GM12891 (cell line): ENCODE measurements around the gene VCX. TPM values are rescaled to one million over a fixed set of nuclear protein-coding genes. Genes with fewer than 3 reads are reported as not detected.
"Not testable (repeated sequence)": the region's sequence is repeated elsewhere in the genome, so short reads cannot be mapped to it uniquely, and the experiment has no call there.

ENCODE experiments used
- DNase-seq: peaks from one replicate; pipeline ENCODE4 v3.0.0; 2011; ENCODE audit warnings: low spot score; ENCODE audit not compliant: insufficient read length
- FAIRE-seq: peaks from 2 replicates; lab custom pipeline; 2011; peaks lifted over from hg19 to GRCh38; lab: Jason Lieb, UNC
- PAX5 ChIP-seq: IDR thresholded peaks from 2 replicates; pipeline ENCODE4 v1.6.1; 2011; ENCODE audit warnings: low read length, moderate library complexity, mild to moderate bottlenecking; ENCODE audit not compliant: insufficient read depth, severe bottlenecking
- POLR2A ChIP-seq: IDR thresholded peaks from 2 replicates; pipeline ENCODE4 v1.6.1; 2011; ENCODE audit warnings: low read depth, low read length, control low read depth
- POLR2AphosphoS5 ChIP-seq: IDR thresholded peaks from 2 replicates; pipeline ENCODE4 v1.6.1; 2011; ENCODE audit warnings: low read depth, low read length, control low read depth
- POU2F2 ChIP-seq: IDR thresholded peaks from 2 replicates; pipeline ENCODE4 v1.6.1; 2011; ENCODE audit warnings: low read depth, mild to moderate bottlenecking, control low read depth, low read length, moderate library complexity
- SPI1 ChIP-seq: IDR thresholded peaks from 2 replicates; pipeline ENCODE4 v1.6.1; 2011; ENCODE audit warnings: low read depth, low read length, control low read depth
- TAF1 ChIP-seq: IDR thresholded peaks from 2 replicates; pipeline ENCODE4 v1.6.1; 2011; ENCODE audit warnings: low read depth, low read length, control low read depth
- polyA plus RNA-seq: library from polyadenylated mRNA; unstranded; fragments of >200 nt; gene quantifications from one replicate; pipeline ENCODE4 v1.2.1, GENCODE V29; 2012; ENCODE audit warnings: low read depth, missing spikeins, inconsistent platforms; ENCODE audit not compliant: missing spikeins

Gene VCX
- 0.27 TPM for polyA plus RNA-seq

DNA sequence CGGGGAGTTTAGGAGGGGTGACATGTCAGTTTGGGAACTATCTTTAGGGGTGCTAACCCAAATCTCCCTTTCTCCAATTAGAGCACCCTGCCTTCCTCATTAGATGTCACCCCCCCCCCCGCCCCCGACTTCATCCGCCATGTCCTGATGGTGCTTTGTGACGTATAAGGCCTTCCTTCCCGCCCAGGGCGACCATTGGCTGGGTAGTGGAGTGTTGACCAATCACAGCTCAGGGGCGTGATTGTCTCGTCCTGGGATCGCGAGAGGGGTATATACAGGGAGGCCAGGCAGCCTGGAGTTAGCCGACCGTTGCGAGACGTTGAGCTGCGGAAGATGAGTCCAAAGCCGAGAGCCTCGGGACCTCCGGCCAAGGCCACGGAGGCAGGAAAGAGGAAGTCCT is at the start of gene VCX:
Gene VCX (plus strand): TSS at position 301 of the 400 bp plus-strand sequence. CDS start 33 bp downstream, at position 334.
- DNase-seq, FAIRE-seq: not testable (repeated sequence)

DNA sequence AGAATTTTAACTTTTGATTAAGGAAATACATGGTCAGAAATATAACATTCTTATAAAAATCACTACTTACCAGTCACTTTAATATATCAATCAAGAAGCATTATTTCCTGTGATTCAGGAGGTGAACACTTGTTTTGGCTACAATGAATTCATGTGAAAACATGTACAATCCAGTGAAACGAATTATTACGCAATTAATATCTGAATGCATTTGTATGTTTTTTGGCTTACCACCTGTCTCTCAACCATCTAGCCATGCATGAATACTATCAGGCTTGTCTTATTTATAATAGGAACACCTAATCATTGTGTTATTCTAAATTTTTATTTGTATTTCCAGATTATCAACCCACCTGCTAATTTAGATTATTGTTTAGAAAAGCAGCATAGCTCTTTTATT is 44.6 kb upstream of the VCX start:
- DNase-seq = no peak
- FAIRE-seq = no peak
- TF ChIP-seq POLR2A = no peak
- TF ChIP-seq PAX5 = no peak
- TF ChIP-seq SPI1 = no peak
- TF ChIP-seq POLR2AphosphoS5 = no peak
- TF ChIP-seq POU2F2 = no peak
- TF ChIP-seq TAF1 = no peak

DNA sequence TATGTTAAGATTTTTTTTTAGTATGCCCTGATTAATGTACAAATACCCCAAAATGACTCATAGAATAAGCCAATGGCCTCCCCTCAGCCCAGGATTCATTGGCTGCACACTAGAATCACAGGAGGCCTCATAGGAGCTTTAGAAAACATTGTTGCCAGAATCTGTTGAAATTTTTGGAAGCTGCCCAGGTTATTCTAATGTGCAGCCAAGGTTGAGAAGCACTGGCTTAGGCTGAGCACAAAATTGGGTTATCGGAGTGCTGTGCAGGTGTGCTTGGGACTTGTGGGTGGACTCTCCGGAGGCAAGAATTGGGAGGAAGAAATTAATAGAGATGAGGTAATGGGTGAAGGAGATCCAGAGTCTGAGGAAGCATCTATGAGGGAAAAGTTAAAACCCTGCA is 41.3 kb upstream of the VCX start:
- DNase-seq = no peak
- no peak for FAIRE-seq
- TF ChIP-seq TAF1 = no peak
- TF ChIP-seq POLR2A = no peak
- TF ChIP-seq SPI1 = no peak
- no peak for TF ChIP-seq POU2F2
- TF ChIP-seq PAX5 = no peak
- TF ChIP-seq POLR2AphosphoS5 = no peak

DNA sequence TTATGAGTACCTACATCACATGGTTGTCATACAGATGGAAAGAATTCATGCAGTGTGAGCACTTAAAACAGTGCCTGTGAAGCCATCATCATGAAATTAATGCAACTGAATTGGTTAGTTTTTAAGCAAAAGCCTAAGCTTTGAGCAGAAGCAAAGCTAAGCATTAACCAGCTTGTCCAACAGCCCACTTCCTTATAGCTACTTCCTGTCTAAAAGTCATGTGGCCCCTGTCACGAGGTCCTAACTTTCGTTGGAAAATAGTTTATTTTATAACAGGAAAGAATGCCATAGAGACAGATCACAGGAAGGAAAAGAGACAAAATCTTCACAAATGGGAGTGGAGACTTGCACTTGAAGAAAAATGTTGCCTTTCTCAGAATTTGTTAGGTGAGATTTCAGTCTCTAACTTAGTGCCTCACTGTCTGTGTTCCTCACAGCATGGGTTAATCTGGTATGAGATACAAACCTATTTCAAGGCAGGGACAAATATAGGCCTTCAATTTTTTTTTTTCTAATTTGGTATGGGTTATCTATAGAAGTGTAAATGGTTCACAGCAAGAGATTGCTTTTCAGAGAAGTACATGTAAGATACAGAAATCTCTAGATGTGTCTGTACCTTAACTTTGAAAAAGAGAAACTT is 27.7 kb upstream of the VCX start:
- DNase-seq = no peak
- TF ChIP-seq SPI1 (no peak), POLR2AphosphoS5 (no peak), TAF1 (no peak), POLR2A (no peak), PAX5 (no peak), POU2F2 (no peak)
- FAIRE-seq = no peak

DNA sequence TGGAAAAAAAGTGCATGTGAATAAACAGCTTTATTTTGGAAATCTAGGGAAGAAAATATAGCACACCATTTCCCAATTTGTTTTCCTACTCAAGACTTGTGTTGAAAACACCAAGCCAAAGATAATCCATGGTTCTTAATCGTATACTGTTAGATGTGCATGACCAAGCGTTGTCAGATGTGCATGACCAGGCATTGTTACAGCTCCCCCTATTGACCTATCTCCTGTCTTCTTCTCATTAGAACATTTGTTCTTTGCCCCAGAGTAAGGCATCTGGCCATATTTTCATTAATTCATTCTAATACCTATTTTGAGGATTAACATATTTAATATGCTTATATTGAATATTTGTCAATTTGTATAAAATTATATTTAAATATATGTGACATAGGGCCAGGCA is 14.4 kb upstream of the VCX start:
- no peak for DNase-seq
- no peak for TF ChIP-seq POU2F2
- no peak for TF ChIP-seq POLR2A
- no peak for TF ChIP-seq SPI1
- TF ChIP-seq POLR2AphosphoS5 = no peak
- no peak for TF ChIP-seq TAF1
- no peak for TF ChIP-seq PAX5
- no peak for FAIRE-seq

DNA sequence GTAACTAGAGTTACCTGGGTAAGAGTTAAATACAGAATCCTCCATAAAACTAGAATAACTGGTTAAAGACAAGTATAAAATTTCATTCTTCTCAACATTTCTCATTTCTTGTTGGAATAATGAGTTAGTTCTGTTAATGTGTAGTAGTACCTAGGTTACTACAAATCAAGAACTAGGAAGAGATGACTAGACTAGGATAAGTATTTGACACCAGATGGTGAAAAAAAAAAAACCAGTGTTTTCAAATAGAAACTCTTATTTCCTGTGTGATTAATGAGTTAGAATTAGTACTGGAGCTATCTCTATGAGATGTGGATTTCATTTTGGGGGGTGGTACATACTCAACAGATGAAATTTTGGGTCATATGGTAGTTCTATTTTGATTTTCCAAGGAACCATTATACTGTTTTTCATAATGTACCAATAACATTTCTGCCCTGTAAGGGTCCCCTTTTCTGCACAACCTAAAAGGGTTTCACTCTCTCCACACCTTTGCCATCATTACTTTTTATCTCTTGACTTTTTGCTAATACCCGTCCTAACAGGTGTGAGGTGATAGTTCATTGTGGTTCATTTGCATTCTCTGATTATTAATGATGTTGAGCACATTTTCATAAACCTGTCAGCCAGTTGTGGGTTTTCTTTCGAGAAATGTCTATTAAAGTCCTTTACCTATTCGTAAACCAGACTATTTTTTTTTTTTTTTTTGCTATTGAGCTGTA is 1.7 kb upstream of the VCX start:
- FAIRE-seq (no peak), DNase-seq (no peak)
- no peak for TF ChIP-seq POLR2AphosphoS5
- no peak for TF ChIP-seq POLR2A
- TF ChIP-seq TAF1 = no peak
- no peak for TF ChIP-seq PAX5
- TF ChIP-seq SPI1 = no peak
- no peak for TF ChIP-seq POU2F2

DNA sequence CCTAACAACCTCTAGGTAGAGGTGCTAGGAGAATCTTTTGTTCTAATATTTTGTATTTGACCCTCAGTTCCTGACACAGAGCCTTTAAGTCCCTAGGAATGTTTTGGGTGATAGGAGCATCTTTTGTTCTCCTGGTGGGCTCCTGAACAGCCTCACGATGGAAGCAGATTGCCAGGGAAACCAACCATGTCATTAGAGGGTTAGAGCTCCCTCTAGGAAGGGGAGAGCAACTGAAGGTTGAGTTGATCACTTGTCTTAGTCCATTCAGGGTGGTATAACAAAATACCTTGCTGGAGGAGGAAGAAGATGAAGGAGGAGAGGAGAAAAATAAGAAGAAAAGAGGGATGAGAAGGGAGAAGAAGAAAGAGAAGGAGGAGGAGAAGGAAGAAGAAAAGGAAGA is 9.2 kb downstream of the VCX start:
- FAIRE-seq = no peak
- DNase-seq = no peak
- no peak for TF ChIP-seq POU2F2
- TF ChIP-seq POLR2A = no peak
- TF ChIP-seq TAF1 = no peak
- no peak for TF ChIP-seq POLR2AphosphoS5
- TF ChIP-seq PAX5 = no peak
- no peak for TF ChIP-seq SPI1

DNA sequence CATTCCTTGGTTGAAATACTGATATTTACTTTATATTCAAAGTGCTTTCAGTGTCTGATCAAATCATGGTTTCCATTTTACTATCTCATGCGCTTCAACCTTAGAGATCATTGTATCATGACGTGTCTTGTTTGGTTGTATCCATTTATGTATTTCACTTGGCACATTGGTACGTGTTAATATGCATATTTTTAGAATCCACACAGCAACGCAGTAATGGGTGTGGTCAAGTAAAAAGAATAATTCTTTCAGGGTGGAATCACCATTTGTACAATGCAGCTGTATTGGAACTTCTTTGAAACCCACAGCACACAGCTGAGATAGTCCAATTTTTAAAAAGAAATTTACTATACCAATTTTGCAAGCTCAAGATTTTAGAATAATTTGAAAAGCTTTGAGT is 29.1 kb downstream of the VCX start:
- TF ChIP-seq TAF1 (no peak), POLR2AphosphoS5 (no peak), POLR2A (no peak), POU2F2 (no peak), SPI1 (no peak), PAX5 (no peak)
- no peak for FAIRE-seq

DNA sequence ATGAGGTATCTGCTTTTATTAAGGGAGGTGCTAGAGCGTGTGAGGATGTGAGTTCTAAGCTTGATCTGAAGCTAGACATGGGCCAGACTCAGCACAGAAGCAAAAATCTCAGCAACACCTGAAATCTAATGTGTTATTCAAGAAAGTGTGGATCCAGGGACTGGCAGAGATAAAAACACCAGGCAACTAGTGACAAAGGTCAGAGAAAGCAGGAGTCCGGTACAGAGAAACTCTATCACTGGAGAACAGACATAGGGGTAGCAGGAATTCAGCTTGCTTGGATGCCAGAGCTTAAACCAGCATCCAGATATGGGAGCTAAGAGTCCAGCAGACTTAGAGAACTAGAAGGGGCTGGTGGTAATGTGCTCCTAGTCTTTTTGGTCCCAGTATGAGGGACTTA is 34.0 kb downstream of the VCX start:
- TF ChIP-seq PAX5 (no peak), TAF1 (no peak), SPI1 (no peak), POLR2A (no peak), POLR2AphosphoS5 (no peak), POU2F2 (no peak)
- FAIRE-seq (no peak), DNase-seq (no peak)

More for the DNA sequence above, 29.1 kb downstream of the VCX start:
- DNase-seq = no peak

DNA sequence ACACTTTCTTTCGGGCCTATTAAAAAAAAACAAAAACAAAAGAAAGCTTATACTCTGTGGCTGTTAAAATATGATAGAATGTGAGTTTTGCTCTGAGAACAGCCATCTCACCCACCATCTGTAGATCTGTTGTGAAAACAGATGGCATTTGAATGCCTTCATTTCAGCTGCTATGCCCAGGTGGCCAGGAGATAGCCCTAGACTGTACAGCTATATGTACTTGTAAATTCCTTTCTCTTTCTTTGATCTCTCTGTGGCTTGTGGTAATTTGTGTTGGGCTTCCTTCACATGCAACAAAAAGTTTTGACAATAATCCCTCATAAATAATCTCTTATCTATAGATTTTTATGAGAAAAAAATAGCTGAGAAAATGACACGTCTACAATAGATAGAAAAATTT is 46.2 kb downstream of the VCX start:
- no peak for TF ChIP-seq POU2F2
- TF ChIP-seq SPI1 = no peak
- TF ChIP-seq PAX5 = no peak
- TF ChIP-seq POLR2A = no peak
- no peak for TF ChIP-seq TAF1
- no peak for TF ChIP-seq POLR2AphosphoS5
- FAIRE-seq = no peak
- no peak for DNase-seq

DNA sequence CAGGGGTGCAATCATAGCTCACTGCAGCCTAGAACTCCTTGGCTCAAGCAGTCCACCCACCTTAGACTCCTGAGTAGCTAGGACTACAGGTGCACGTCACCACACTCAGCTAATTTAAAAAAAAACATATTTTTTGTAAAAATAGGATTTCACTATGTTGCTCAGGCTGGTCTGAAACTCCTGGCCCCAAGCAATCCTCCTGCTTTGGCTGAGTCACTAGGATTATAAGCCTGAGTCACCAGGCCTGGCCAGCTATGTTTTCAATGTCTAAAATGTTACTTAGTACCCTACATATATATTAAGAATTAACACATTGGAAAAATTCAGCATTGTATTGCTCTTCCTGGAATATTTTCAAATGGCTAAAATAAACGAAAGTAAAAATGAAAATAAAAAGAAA is 46.7 kb downstream of the VCX start:
- no peak for FAIRE-seq
- no peak for DNase-seq
- no peak for TF ChIP-seq PAX5
